NCI-H2196 treated with DMSO at 0.1 percent for 48 hours (cell line): ENCODE data around the gene EHF.

ENCODE experiments used
- DNase-seq: peaks from one replicate; lab custom pipeline; 2025; ENCODE audit not compliant: unreplicated experiment; lab: John Stamatoyannopoulos, UW

The EHF gene

GRCh38 chr11:34623463-34623862, 2.6 kb downstream of the EHF start:
- no peak for DNase-seq

- DNase-seq = peak; percentile 55
Measured at GRCh38 chr11:34624069-34624468, 3.2 kb downstream of the EHF start.

- DNase-seq = no peak
Measured at GRCh38 chr11:34625576-34625975, 4.7 kb downstream of the EHF start.

- no peak for DNase-seq
Measured at GRCh38 chr11:34626393-34626792, 5.5 kb downstream of the EHF start.

- DNase-seq = no peak
Measured at GRCh38 chr11:34627197-34627596, 6.3 kb downstream of the EHF start.

DNA sequence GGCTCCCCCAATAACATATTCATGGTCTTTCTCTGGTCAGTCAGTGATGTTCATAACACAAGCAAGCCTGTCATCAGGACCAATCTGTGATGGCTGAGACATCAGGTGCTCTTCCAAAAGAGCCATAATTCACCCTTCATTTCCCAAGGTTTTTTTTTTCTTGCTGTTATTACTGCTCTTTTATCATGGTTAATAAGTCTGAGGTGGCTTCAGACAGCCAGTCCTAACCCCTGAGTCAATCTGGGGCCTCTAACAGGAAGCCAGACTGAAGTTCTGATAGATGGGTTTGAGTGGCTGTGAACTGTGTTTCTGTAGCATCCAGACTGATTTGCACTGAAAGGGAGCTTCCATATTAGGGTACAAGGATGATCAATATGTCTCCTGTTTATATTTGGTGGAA, 8.8 kb downstream of the EHF start:
- DNase-seq = no peak

DNA sequence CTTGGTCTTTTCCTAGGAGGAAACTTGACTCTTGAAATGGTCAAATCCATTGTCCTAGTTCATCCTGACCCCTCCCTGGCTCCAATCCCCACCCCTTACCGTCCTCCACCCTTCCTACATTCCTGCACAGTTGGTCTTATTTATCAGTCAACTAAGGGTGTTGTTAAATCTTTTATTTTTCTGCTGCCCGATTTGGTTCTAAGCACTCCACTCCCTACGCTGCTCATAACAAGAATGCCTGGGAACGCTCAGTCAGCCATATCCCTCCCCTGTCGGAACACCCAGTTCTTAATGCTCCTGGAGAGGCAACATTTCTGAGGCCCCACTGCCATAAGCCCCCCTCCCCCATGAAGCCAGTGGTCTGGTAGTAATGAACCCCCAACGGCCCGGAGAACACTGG, 9.7 kb downstream of the EHF start:
- no peak for DNase-seq

GRCh38 chr11:34631297-34631696, 10.4 kb downstream of the EHF start:
- no peak for DNase-seq

DNA sequence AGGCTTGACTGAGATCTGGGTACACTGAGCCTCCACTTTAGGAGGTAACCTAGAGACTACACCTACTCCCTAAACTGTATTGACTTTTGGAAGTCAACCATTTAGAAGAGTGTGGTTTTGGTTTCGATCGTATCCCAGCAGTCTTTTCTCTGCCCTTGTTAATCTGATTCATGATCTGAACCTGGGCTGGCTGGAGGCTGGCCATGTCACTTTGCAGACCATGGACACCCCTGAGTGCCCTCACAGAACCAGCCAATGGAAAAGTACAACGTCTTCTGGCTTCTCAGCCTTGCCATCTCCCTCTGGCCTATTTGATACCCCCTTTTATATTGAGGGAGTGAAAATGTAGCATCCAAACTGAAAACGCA, 10.8 kb downstream of the EHF start:
- DNase-seq = peak; percentile 75

DNA sequence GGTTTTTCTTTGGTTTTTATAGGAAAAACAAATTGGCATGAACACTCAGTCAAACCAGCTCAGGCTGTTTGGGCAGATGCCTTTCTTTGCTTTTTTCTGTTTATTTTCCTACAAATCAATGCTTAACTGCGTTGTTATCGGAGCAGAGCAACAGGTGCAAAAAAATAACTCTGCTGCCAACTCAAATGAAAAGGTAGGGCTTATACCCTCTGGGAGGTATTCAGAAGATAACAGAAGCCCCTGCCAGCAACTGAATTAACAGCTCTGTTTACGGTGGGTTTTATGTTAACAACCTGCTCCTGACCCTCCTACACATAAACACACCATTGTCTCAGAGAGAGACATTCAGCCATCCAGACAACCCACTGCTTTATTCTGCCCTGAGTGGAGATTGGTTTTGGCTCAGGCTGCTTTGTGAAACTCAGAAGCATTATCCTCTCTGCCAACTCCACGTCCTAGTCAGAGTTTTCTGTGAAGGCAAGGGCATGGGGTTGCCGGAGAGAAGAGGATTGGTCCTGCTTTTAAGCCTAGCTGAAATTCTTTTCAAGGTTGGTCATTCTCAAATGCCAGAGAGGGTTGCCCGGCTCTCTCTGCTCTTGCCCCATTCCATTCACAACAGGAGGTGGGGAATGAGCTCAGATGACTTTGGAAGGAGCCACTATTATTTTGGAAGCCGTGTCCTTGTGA, 11.4 kb downstream of the EHF start:
- DNase-seq = peak; percentile 85

GRCh38 chr11:34633640-34633989, 12.7 kb downstream of the EHF start:
- DNase-seq = no peak

DNA sequence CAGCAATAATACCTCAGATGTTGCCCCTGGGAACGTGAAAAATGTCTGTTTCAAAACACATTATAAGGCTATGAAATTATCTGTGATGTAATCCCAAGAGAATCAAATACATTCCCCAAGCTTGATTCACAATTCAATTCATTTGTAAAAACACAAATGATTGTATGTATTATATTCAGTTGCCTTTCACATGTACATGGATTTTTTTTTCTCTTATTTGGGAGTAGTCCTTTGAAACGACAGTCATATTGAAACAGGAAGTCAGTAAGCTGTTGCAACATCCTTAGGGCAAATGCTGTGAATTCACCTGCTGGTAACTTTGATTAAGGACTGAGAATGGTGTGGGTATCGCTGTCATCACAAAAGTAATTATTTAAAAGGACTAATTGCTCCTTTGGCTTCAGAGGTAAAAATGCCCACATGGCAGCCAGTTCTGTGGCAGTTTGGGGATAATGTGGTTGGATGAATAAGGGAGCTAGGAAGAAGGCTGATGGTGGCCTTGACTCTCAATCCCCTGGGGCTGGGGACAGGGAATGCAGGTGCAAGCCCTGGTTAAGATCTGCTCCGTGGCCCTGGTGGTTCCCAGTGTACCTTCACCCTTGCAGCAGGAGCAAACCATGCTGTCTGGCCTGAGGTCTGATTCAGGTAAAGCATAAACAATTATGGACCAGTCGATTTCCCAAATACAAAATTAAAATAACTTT, 13.2 kb downstream of the EHF start:
- DNase-seq = no peak

GRCh38 chr11:34634694-34635062, 13.8 kb downstream of the EHF start:
- DNase-seq = no peak

DNA sequence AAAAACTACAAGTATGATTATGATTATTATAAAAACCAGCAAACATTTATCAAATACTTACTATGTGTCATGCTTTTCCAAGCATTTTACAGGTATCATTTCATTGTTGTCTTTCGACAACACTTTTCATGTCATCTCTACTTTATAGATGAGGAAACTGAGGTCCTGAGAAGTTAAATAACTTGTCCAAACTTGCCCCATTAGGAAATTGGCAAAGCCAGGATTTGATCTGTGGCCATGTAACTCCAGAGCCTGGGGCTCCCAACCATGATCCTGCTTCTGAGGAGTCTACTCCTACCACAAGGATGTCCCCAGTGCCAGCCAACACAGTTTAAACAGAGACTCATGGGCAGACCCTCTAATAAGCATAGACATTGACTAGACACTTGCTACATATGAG, 15.2 kb downstream of the EHF start:
- DNase-seq = no peak

DNA sequence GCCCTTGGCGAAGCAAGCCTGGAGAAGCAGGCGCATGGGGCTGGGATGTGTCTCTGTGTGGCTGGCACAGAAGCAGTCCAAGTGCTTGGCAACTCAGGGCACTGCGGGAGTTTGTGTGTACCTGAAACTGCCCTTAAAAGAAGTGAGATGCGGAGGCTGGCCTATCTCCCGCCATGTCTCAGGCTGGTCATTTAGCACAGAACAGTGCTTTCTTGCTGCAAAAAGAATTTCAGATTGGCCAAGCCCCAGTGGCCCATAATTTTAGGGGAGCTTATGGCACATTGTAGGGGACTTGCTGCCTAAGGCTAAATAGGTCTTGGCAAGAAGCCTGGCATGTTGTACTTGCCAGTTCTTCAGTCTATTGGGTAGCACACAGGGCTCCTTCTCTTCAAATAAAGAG, 16.4 kb downstream of the EHF start:
- DNase-seq = no peak

- DNase-seq = no peak
Measured at GRCh38 chr11:34638897-34639296, 18.0 kb downstream of the EHF start.

GRCh38 chr11:34639545-34639944, 18.7 kb downstream of the EHF start:
- no peak for DNase-seq

DNA sequence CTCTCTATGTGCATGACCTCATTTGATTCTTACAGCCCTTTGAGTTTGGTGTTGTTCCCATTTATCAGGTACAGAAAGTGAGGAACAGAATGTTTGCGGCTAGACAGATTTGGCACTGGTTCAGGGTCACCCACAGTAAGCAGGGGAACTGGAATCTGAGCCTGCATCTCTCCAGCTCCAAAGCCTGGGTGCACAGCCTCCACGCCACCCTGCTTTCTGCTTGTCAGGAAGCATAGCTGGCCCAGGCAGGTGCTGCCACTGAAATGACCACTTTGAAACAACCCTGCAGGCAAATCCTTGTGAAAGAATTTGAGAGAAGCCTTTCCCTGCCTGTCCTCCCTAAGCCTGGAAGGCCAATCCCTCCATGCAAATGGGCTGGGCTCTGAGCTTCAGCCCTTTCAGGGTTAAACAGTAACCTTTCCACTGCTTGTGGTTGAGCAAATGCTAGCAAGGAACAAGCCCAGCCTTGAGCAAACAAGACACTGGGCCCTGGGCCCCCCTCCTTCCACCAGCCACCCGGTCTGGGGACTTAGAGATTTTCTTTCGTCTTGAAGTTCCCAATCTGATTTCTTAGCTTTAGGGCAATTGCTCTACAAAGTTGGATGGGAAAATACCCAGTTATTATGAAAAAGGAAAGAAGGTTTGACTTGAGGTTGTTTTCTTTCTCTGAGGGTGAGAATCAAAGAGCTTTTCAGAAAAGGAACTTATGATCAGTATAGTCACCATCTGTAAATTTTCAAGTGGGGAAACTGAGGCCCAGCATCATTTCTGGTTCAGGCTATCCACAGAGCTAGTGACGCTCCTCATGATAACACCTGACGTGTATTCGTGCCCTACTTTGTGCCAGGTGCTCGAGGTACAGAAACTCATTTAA, 19.4 kb downstream of the EHF start:
- DNase-seq = no peak

DNA sequence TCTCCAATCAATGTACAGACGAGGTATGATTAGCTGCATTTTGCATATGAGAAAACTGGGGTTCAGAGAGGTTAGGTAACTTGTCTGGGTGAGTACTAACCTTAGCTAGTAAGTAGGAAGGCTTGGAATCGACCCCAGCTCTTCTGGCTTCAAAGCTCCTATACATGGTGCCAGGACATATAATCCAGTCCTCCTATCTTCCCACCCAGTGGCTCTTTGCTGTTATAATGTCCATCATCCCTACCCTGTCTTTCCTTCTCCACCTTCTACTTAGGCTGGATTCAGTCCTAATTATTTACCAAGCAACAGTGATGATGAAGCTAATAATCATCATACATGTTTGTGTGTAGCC, 20.0 kb downstream of the EHF start:
- no peak for DNase-seq

DNA sequence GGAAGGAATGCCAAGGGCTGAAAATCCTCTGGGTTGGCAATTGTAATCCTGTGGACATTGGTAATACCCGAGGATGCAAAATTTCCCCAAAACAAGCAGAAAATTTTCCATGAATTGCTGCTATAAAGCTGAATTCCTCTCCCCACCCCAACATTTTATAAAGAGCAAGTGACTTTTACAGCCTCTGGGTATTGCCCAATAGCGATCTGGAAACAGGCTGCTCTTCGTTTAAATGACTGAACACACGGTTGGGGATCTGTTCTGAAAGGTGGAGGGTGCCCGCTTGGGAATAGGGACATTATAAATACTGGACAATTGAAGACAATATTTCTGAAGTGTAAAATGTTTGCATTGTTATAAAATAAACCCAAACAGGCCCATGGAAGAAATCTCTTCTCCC, 20.6 kb downstream of the EHF start:
- no peak for DNase-seq

GRCh38 chr11:34642001-34642554, 21.2 kb downstream of the EHF start:
- DNase-seq = no peak

DNA sequence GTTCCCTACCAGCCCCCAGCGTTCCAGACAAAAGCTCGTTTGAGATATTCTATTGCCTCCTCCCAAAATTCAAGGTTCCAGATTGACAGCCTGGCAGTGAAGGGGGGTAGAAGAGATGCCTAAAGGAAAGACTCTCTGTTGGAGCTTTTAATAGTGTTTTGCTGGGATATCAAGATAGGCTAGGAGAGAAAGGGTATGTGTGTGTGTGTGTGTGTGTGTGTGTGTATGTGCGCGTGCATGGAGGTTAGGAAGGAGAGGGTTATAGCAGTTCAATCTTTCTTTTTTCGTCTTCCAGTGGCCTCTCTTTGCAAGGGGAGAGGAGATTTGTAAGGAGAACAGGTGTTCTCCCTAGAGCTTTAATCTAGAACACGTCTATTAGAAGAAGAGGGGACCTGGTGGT, 22.0 kb downstream of the EHF start:
- no peak for DNase-seq
